ENCODE measurements around the gene ARHGEF40.

The ARHGEF40 gene

DNA sequence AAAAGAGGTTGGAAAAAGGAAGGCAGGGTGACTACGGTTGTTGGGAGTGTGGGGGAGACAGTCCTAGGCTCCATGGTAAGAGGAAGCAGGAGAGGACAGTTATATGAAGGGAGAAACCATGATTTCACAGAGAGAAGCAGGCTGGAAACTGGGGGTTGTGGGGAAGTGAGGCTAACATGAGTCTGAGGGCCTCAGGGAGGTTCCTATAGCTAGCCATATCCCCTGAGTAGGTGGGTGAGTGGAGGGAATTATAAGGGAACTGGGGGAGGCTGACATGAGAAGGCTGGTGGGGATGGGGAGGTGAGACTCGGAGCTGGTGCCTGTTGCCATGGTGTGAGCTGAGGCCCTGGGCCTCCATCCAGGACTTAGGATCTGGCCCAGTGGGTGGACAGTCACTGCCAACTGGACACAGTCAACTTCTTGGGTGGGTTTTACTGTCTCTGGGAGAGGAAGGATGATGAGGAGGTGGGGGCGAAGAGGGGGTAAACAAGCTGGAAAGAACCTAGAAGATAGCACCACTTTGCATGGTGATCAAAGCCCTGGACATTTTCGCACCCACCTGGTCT lies 36.9 kb upstream of the ARHGEF40 start:
- Histone ChIP-seq H3F3A (ENCODE audit: low read depth) (no peaks in the 10 kb centered on the region), H3K36me3 (ENCODE audit: insufficient read depth, low read length) (no peaks in the 10 kb centered on the region), H3K79me2 (ENCODE audit: insufficient read depth, low read length) (no peaks in the 10 kb centered on the region), H4K20me1 (ENCODE audit: insufficient read depth, low read length, poor library complexity, severe bottlenecking) (no peaks in the 10 kb centered on the region), H3K9me3 (ENCODE audit: insufficient read depth, low read depth, low read length) (no peaks in the 10 kb centered on the region), H3K4me1 (ENCODE audit: insufficient read depth, low read length, poor library complexity, severe bottlenecking) (no peaks in the 10 kb centered on the region), H3K4me3 (ENCODE audit: low read length, poor library complexity, severe bottlenecking) (no peak overlapping the region), H3K27me3 (ENCODE audit: insufficient read depth, low read length, poor library complexity, severe bottlenecking) (no peaks in the 10 kb centered on the region), H3K9me2 (replicated peaks; ENCODE audit: low read depth, low read length) (no peaks in the 10 kb centered on the region), H2AFZ (ENCODE audit: low read length) (no peak overlapping the region), H3K4me2 (ENCODE audit: low read depth, low read length, poor library complexity, severe bottlenecking) (no peak overlapping the region), H3K9ac (ENCODE audit: low read depth, low read length, poor library complexity, severe bottlenecking) (no peak overlapping the region)
- TF ChIP-seq, protein P1, sequence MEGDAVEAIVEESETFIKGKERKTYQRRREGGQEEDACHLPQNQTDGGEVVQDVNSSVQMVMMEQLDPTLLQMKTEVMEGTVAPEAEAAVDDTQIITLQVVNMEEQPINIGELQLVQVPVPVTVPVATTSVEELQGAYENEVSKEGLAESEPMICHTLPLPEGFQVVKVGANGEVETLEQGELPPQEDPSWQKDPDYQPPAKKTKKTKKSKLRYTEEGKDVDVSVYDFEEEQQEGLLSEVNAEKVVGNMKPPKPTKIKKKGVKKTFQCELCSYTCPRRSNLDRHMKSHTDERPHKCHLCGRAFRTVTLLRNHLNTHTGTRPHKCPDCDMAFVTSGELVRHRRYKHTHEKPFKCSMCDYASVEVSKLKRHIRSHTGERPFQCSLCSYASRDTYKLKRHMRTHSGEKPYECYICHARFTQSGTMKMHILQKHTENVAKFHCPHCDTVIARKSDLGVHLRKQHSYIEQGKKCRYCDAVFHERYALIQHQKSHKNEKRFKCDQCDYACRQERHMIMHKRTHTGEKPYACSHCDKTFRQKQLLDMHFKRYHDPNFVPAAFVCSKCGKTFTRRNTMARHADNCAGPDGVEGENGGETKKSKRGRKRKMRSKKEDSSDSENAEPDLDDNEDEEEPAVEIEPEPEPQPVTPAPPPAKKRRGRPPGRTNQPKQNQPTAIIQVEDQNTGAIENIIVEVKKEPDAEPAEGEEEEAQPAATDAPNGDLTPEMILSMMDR (conservative IDR thresholded peaks at IDR 0.05; ENCODE audit: low read length): no peak
- no peak for TF ChIP-seq EZH2phosphoT487 (IDR thresholded peaks at IDR 0.05; ENCODE audit: borderline replicate concordance)

GRCh38 chr14:21034707-21035106 lies 35.4 kb upstream of the ARHGEF40 start, which contains the start of gene RNASE13:
RNASE13 (minus strand) TSS chr14:21034807; CDS start chr14:21034288, 519 bp downstream.
- H3K27me3 ChIP-seq (ENCODE audit: insufficient read depth, low read length, poor library complexity, severe bottlenecking): no peaks in the 10 kb centered on the region
- H3K4me3 ChIP-seq (ENCODE audit: low read length, poor library complexity, severe bottlenecking): no peak within 1 kb of the TSS
- TF ChIP-seq, protein P1 (conservative IDR thresholded peaks at IDR 0.05; ENCODE audit: low read length): no peak
- TF ChIP-seq EZH2phosphoT487 (IDR thresholded peaks at IDR 0.05; ENCODE audit: borderline replicate concordance): no peak
- H3K79me2 ChIP-seq (ENCODE audit: insufficient read depth, low read length): no peaks in the 10 kb centered on the region
- no peak within 1 kb of the TSS for H3K9ac ChIP-seq (ENCODE audit: low read depth, low read length, poor library complexity, severe bottlenecking)
- H3K4me2 ChIP-seq (ENCODE audit: low read depth, low read length, poor library complexity, severe bottlenecking): no peak within 1 kb of the TSS
- no peaks in the 10 kb centered on the region for H4K20me1 ChIP-seq (ENCODE audit: insufficient read depth, low read length, poor library complexity, severe bottlenecking)
- H3K36me3 ChIP-seq (ENCODE audit: insufficient read depth, low read length): no peaks in the 10 kb centered on the region
- no peak within 1 kb of the TSS for H2AFZ ChIP-seq (ENCODE audit: low read length)
- no peaks in the 10 kb centered on the region for H3F3A ChIP-seq (ENCODE audit: low read depth)
- no peaks in the 10 kb centered on the region for H3K9me2 ChIP-seq (replicated peaks; ENCODE audit: low read depth, low read length)
- no peaks in the 10 kb centered on the region for H3K9me3 ChIP-seq (ENCODE audit: insufficient read depth, low read depth, low read length)
- no peaks in the 10 kb centered on the region for H3K4me1 ChIP-seq (ENCODE audit: insufficient read depth, low read length, poor library complexity, severe bottlenecking)

DNA sequence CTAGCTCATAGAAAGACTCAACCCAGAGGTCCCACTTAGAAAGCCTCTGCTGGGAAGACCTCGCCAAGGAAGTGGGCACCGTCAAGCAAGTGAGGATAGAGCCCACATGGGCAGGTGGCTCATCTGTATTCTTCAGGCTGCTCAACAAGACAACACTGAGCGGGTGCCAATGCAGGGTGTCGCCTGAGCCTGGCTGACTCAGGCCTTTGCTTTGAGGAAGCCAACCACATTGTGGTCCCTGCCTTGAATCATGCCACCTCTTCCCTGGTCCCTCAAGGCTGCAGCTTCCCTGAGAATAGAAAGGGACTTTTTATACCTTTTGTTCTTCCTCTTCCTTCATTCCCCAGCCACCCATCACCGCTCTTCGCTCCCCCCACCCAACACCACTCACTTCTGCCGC lies 33.4 kb upstream of the ARHGEF40 start:
- Histone ChIP-seq H3K9me3 (ENCODE audit: insufficient read depth, low read depth, low read length) (no peaks in the 10 kb centered on the region), H3F3A (ENCODE audit: low read depth) (no peaks in the 10 kb centered on the region), H3K9ac (ENCODE audit: low read depth, low read length, poor library complexity, severe bottlenecking) (no peak overlapping the region), H3K4me1 (ENCODE audit: insufficient read depth, low read length, poor library complexity, severe bottlenecking) (no peaks in the 10 kb centered on the region), H3K27me3 (ENCODE audit: insufficient read depth, low read length, poor library complexity, severe bottlenecking) (no peaks in the 10 kb centered on the region), H2AFZ (ENCODE audit: low read length) (no peak overlapping the region), H3K9me2 (replicated peaks; ENCODE audit: low read depth, low read length) (no peaks in the 10 kb centered on the region), H3K4me3 (ENCODE audit: low read length, poor library complexity, severe bottlenecking) (no peak overlapping the region), H4K20me1 (ENCODE audit: insufficient read depth, low read length, poor library complexity, severe bottlenecking) (no peaks in the 10 kb centered on the region), H3K36me3 (ENCODE audit: insufficient read depth, low read length) (no peaks in the 10 kb centered on the region), H3K79me2 (ENCODE audit: insufficient read depth, low read length) (no peaks in the 10 kb centered on the region), H3K4me2 (ENCODE audit: low read depth, low read length, poor library complexity, severe bottlenecking) (no peak overlapping the region)
- TF ChIP-seq, protein P1 (conservative IDR thresholded peaks at IDR 0.05; ENCODE audit: low read length): no peak
- TF ChIP-seq EZH2phosphoT487 (IDR thresholded peaks at IDR 0.05; ENCODE audit: borderline replicate concordance): no peak
